Keratinocyte (primary cell): Measurements from ENCODE around the gene DPYD.

Experiments used
- CTCF ChIP-seq, 3 experiments: IDR thresholded peaks in 1 of 3; conservative IDR thresholded peaks in 1 of 3; optimal IDR thresholded peaks in 1 of 3; 2 replicates in 2 of 3; 3 replicates in 1 of 3; pipeline versions ENCODE3 to v1.5.1; 2011; ENCODE audit warnings: low read length in 3 of 3, mild to moderate bottlenecking in 3 of 3, moderate library complexity in 2 of 3, control low read depth in 1 of 3, inconsistent platforms in 1 of 3; ENCODE audit not compliant: insufficient read depth in 2 of 3; ENCODE audit errors: extremely low read depth in 1 of 3
- EZH2 ChIP-seq: IDR thresholded peaks from one replicate; pipeline ENCODE4 v1.6.1; 2012; ENCODE audit warnings: inconsistent platforms, mild to moderate bottlenecking, low read length, moderate library complexity

DNA sequence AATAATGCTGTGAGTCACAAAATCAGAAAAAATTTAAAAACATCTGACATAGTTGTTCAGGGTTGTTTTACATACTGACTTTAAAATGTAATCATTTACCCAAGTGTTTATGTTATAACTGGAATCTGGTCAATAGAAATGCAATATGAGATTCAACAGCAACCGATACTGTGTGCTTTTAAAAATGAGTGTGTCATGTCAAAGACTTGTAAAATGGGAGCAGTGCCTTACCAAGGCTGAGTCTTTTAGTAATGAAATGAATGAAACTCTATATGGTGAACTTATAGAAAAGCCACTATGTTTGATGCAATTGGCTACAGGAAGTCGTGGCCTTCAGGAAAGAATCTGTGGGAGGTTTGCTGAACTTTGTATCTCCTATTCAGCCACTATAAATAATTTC lies 570.2 kb downstream of the DPYD start:
- TF ChIP-seq CTCF (optimal IDR thresholded peaks at IDR 0.05 in 1 of 3, IDR thresholded peaks at IDR 0.05 in 1 of 3, conservative IDR thresholded peaks at IDR 0.05 in 1 of 3; ENCODE audit: extremely low read depth in 1 of 3, insufficient read depth in 2 of 3, low read length in 3 of 3) (no peak), EZH2 (no peak)
